PC-3 (cell line): Measurements from ENCODE around the gene AQP10.

Source experiments
- EZH2 ChIP-seq: fragments of 300-600 bp; sonication (generic); IDR thresholded peaks from one replicate; pipeline ENCODE4 v1.6.1; 2017; ENCODE audit warnings: antibody characterized with exemption, mild to moderate bottlenecking, low read length; ENCODE audit not compliant: unreplicated experiment
- TF ChIP-seq, protein P1 (sequence below): fragments of 300-600 bp; sonication (generic); conservative IDR thresholded peaks from 2 replicates; pipeline ENCODE4 v1.5.1; 2017; ENCODE audit warnings: antibody characterized with exemption, low read depth, mild to moderate bottlenecking, low read length

DNA sequence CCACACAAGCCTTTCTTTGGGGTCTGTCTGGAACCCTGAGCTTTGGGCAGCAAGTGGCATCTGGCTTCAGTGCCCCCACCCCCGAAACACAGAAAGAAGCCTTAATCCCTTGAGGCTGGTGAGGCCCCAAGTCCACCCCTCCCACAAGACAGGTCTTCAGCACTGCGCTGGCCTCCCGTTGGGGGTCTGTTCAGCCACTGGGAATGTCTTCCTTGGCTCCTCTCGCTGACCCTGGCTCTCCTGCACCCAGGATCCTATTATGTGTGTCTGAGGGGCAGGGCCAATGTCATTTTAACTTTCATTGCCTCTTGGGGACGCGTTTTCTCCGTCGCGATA lies 31.3 kb downstream of the AQP10 start:
- TF ChIP-seq, protein P1, sequence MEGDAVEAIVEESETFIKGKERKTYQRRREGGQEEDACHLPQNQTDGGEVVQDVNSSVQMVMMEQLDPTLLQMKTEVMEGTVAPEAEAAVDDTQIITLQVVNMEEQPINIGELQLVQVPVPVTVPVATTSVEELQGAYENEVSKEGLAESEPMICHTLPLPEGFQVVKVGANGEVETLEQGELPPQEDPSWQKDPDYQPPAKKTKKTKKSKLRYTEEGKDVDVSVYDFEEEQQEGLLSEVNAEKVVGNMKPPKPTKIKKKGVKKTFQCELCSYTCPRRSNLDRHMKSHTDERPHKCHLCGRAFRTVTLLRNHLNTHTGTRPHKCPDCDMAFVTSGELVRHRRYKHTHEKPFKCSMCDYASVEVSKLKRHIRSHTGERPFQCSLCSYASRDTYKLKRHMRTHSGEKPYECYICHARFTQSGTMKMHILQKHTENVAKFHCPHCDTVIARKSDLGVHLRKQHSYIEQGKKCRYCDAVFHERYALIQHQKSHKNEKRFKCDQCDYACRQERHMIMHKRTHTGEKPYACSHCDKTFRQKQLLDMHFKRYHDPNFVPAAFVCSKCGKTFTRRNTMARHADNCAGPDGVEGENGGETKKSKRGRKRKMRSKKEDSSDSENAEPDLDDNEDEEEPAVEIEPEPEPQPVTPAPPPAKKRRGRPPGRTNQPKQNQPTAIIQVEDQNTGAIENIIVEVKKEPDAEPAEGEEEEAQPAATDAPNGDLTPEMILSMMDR = no peak
- TF ChIP-seq EZH2 = no peak
